NCI-H82 treated with DMSO at 0.1 percent for 48 hours (cell line): ENCODE results near the gene GLOD5.

Source experiments
- DNase-seq: peaks from one replicate; lab custom pipeline; 2025; ENCODE audit not compliant: unreplicated experiment; lab: John Stamatoyannopoulos, UW

GLOD5 gene

GRCh38 chrX:48761674-48762471, at the start of gene GLOD5:
Gene GLOD5, plus strand, starts transcription at chrX:48761747. Its CDS starts 44 bp downstream, at chrX:48761791.
- DNase-seq, result no peak

- DNase-seq, result no peak
Observed at GRCh38 chrX:48711929-48712505, 49.5 kb upstream of the GLOD5 start.

DNA sequence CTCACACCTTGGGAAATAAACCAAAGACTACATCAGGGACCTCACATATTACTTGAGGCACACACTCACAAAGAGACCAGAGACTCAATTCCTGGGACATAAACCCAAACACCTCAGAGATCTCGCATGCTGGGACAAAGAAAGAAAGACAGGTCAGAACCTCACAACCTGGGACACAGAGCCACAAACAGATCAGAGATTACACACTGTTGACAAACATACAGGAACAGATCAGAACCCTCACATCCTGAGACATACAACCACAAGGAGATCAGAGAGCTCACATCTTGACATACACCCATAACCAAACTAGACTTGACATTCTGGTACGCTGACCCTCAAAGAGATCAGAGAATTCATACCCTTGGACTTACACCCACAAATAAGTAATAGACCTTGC, 47.7 kb upstream of the GLOD5 start:
- DNase-seq, result no peak

GRCh38 chrX:48714573-48714972, 47.0 kb upstream of the GLOD5 start:
- DNase-seq, result no peak

DNA sequence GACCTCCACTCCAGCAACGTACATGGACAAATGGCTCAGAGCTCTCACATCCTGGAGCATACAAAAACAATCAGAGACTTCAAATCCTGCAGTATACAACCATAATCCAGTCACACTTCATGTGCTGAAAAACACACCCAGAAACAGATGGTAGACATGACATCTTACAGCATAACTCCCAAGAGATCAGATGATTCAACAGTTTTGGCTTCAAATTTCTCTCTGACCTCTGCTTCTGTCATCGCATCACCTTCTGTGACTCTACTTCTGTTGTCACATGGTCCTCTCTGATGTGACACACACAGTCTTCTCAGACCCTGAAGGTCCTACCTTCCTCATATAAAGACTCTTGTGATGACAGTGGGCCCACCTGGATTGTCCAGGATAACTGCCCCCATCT, 46.5 kb upstream of the GLOD5 start:
- DNase-seq, result no peak

GRCh38 chrX:48715876-48716502, 45.6 kb upstream of the GLOD5 start:
- DNase-seq, result no peak

DNA sequence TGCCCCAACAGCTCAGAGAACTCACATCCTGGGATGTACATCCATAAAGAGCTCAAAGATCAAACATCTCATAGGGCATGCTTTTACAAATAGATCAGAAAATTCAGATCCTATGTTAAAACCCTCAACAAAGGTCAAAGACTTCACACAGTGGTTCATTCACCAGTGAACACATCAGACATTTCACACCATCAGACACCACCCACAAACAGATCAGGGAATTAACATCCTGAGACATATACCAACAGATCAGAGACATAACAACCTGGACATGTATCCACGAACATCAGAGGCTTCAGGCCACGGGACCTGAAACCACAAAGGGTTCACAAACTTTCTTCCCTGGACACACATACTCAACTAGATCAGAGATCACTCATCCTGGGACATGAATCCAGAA, 41.6 kb upstream of the GLOD5 start:
- no peak for DNase-seq

DNA sequence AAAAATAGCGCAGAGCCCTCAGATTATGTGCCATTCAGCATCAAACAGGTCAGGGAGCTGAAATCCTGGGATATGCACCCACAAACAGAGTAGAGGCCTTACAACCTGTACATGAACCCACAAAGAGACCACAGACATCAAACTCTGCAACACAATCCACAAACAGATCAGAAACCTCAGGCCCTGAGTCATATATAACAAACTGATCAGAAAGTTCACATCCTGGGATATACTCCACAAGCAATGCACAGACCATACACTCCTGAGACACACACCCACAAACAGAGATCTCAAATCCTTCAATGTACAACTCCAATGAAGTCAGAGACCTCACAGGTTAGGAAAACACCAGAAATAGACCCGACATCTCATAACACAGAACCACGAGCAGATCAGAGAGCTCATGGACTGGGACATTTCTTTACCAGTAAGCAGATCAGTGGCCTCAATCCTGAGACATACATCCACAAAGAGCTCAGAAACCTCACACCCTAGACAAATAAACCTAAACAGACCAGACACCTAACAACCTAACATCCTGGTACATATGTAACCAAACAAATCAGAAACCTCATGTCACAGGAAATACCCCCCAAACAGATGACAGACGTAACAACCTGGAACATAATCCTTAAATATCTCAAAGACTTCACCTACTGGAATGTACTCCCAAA, 40.8 kb upstream of the GLOD5 start:
- DNase-seq, result no peak

GRCh38 chrX:48721916-48722315, 39.6 kb upstream of the GLOD5 start:
- DNase-seq, result no peak

GRCh38 chrX:48726596-48726995, 35.0 kb upstream of the GLOD5 start:
- DNase-seq, result no peak

DNA sequence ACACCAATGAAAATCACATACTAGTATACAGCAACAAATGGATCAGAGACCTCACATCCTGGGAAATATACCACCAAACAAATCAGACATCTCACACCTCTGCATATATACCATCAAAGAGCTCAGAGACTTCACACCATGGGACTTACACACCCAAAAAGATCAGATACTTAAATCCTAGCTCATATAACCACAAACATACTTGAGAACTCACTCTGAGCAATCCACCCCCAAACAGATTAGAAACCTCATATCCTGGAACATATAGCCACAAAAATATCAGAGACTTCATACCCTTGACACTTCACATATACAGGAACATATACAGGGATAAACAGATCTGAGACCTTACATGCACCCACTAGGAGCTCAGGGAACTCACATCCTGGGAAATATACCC, 32.9 kb upstream of the GLOD5 start:
- no peak for DNase-seq

GRCh38 chrX:48736303-48736702, 25.2 kb upstream of the GLOD5 start:
- DNase-seq, result no peak

DNA sequence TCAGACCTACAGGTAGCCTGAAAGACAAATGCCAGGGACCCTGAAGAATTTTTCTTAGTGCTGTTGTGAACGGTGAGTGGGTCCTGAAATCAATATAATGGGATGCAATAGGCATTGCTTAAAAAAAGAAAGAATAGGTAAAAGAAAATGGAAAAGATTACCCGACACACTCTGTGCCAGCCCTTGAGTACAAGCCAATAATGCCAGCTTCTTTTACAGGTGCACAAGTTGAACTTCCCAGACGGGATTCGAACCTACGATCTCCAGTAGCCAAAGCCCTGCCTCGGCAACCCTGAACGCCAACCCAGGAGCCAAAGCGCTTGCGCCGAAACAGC, 24.7 kb upstream of the GLOD5 start:
- DNase-seq, result no peak

DNA sequence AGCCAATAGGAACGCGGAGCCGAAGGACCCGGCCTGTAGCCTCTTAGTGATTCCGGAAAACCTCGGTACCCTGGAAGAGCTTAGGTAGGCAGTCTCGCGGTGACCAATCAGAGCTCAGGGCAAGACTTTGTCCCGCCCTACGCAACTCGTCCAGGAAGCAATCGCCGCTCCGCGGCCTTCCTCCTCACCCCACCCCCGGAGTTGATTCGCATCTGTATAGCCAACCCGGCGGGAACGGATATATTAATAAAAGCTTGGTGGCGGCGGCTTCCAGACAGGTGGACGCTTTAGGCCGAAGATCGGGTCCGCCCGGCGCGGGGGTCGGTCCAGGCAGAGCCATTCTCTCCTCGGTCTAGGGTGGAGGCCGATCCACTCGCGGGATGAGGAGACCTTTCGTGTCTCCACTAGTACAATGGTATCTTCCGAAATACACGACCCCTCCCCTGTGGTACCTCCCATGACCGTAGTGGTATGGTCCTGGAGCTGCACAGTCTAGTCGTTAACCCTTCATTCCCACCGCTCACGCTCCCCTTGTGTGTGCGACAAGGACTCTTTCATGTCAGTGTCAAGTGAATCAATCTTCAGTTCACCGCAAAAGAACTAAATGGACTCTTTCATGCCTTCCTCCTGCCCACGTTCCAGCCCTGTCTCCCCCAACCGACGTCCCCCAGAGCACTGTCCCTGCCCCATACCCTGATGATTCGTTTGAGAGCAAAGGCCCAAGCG, 24.2 kb upstream of the GLOD5 start:
- DNase-seq, result peak; percentile 90

GRCh38 chrX:48737940-48738339, 23.6 kb upstream of the GLOD5 start:
- DNase-seq, result peak; percentile 4

- DNase-seq, result no peak
Observed at GRCh38 chrX:48741834-48742233, 19.7 kb upstream of the GLOD5 start.

DNA sequence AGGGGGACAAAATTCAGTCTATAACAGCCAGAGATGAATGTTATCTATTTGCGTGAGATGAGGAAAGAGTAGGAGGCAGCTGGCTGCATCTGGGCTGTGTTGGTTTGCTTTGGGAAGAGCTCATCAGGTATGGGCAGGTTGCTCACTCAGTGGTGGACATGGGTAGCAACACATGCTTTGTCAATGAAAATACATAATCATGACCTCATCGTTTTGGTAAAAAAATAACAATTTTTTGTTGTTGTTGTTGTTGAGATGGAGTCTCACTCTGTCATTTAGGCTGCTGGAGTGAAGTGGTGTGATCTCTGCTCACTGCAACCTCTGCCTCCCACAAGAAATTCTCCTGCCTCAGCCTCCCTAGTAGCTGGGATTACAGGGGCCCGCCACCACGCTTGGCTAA, 16.3 kb upstream of the GLOD5 start:
- no peak for DNase-seq

- DNase-seq, result peak; percentile 14
Observed at GRCh38 chrX:48747415-48748016, 14.0 kb upstream of the GLOD5 start.

DNA sequence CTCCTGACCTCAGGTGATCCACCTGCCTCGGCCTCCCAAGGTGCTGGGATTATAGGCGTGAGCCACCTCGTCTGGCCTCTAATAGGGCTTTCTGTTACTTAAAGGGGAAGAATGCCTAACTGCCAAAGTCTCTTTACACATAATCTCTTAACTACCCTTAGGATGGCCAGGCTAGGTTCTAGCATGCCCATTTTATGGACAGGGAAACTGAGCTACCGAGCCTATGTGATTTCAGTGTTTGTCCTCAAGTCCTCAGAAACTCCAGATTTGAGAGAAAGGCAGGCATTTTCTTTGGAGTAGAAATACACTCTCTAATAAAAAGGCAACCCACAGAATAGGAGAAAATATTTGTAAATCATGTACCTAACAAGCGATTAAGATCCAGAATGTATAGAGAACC, 12.4 kb upstream of the GLOD5 start:
- no peak for DNase-seq

DNA sequence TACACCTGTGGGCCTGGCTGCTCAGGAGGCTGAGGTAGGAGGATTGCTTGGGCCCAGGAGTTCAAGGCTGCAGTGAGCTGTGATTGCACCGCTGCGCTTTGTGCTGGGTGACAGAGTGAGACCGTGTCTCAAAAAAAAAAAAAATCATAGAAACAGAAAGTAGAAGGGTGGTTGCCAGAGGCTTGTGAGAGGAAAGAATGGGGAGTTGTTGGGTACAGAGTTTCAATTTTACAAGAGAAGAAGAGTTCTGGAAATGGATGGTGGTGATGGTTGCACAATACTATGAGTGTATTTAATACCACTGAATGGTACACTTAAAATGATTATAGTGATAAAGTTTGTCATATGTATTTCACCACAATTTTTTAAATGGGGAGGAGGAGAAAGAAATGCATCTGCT, 10.2 kb upstream of the GLOD5 start:
- no peak for DNase-seq

- no peak for DNase-seq
Observed at GRCh38 chrX:48752498-48752897, 9.0 kb upstream of the GLOD5 start.
